Measurements from ENCODE around the gene DTWD1. TPM values are rescaled to one million over a fixed set of nuclear protein-coding genes. Genes with fewer than 3 reads are reported as not detected.

The DTWD1 gene
- total and polyA plus RNA-seq, 2 donors (not counting 1 experiment from before 2014, with no cell fraction given): 7.4 to 27.1 TPM

DNA sequence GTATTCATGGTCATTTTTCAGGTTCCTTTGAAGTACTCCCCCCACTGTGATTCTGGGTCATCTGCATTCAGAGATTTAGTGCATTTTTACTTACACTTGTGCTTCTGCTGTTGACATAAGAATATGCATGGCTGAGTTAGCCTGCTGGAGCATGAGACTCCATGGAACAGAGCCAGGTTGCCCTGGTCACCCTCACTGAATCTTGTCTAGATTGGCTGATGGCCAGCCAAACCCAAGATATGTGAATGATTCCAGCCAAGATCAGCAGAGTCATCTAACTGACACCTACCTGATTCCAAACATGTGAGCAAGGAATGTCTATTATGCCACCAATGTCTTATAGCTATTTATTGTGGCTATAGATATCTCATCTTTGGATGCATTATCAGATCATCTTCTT lies 25.1 kb downstream of the DTWD1 start:
- no peak overlapping the region for H3K4me3 ChIP-seq (ENCODE audit: control extremely low read depth in 1 of 5, extremely low read depth in 1 of 5, insufficient read depth in 1 of 5, low read depth in 2 of 5, low read length in 4 of 5)
- no peaks in the 10 kb centered on the region for H3K9me3 Mint-ChIP-seq (ENCODE audit: insufficient read depth)
- H3K4me1 Mint-ChIP-seq: no peaks in the 10 kb centered on the region
- no peaks in the 10 kb centered on the region for H3K36me3 ChIP-seq (replicated peaks in 1 of 2; ENCODE audit: control extremely low read depth in 1 of 2, control insufficient read depth in 1 of 2, extremely low read depth in 1 of 2, insufficient read depth in 2 of 2, low read length in 1 of 2)
- no peak for ATAC-seq (ENCODE audit: low read depth)
- H3K27ac Mint-ChIP-seq: no peak overlapping the region
- no peak overlapping the region for H2AFZ ChIP-seq (ENCODE audit: insufficient read depth, low read depth, low read length, poor library complexity, severe bottlenecking)
- H3K4me2 ChIP-seq (replicated peaks; ENCODE audit: low read depth, low read length, poor library complexity, severe bottlenecking): no peak overlapping the region
- no peak overlapping the region for H3K4me3 Mint-ChIP-seq
- ChIA-PET POLR2A (no interaction called here), CTCF (no interaction called here)
- no peaks in the 10 kb centered on the region for H3K79me2 ChIP-seq (ENCODE audit: control insufficient read depth, insufficient read depth, low read length)
- H3K4me1 ChIP-seq (ENCODE audit: control insufficient read depth in 2 of 2, insufficient read depth in 2 of 2, low read length in 2 of 2): no peaks in the 10 kb centered on the region
- no peaks in the 10 kb centered on the region for H3K27me3 Mint-ChIP-seq
- no peaks in the 10 kb centered on the region for H3K27me3 ChIP-seq (replicated peaks in 1 of 4; ENCODE audit: control extremely low read depth in 1 of 4, control insufficient read depth in 3 of 4, insufficient read depth in 4 of 4, low read length in 3 of 4)
- H3K9me3 ChIP-seq (ENCODE audit: control extremely low read depth in 1 of 3, control insufficient read depth in 2 of 3, insufficient read depth in 1 of 3, low read length in 2 of 3): no peaks in the 10 kb centered on the region
- no peak for DNase-seq
- H3K9ac ChIP-seq (ENCODE audit: low read length): no peak overlapping the region
- intact Hi-C loops (cut with micrococcal nuclease): no loop called here
- no peaks in the 10 kb centered on the region for H4K20me1 ChIP-seq (ENCODE audit: control insufficient read depth, insufficient read depth, low read length, poor library complexity, severe bottlenecking)
- TF ChIP-seq, protein P1, sequence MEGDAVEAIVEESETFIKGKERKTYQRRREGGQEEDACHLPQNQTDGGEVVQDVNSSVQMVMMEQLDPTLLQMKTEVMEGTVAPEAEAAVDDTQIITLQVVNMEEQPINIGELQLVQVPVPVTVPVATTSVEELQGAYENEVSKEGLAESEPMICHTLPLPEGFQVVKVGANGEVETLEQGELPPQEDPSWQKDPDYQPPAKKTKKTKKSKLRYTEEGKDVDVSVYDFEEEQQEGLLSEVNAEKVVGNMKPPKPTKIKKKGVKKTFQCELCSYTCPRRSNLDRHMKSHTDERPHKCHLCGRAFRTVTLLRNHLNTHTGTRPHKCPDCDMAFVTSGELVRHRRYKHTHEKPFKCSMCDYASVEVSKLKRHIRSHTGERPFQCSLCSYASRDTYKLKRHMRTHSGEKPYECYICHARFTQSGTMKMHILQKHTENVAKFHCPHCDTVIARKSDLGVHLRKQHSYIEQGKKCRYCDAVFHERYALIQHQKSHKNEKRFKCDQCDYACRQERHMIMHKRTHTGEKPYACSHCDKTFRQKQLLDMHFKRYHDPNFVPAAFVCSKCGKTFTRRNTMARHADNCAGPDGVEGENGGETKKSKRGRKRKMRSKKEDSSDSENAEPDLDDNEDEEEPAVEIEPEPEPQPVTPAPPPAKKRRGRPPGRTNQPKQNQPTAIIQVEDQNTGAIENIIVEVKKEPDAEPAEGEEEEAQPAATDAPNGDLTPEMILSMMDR (IDR thresholded peaks at IDR 0.05): no peak
- no peak for TF ChIP-seq EZH2 (IDR thresholded peaks at IDR 0.05; ENCODE audit: borderline replicate concordance, insufficient read depth, low read depth, low read length, poor library complexity, severe bottlenecking)
- no peak overlapping the region for H3K27ac ChIP-seq (ENCODE audit: low read length in 2 of 2)

DNA sequence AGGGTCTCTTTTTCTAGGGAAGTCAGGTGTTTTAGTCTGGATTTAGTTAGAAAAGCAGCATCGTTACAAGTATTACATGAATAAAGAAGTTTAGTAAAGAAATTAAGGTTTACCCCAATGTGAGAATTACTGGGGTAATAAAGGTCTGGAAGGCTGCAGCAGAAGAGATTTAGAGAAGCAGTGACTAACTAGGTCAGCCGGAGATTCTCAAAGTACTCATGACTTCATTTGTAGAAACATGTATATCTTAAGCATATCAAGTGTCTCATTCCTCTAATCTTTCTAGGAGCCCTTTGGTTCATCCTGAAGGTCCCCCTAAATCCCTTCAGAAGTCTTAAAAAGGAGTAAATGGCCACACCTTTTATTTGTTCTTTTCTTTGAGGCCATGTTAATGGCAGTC lies 26.0 kb downstream of the DTWD1 start:
- Histone ChIP-seq H3K27me3 (replicated peaks in 1 of 4; ENCODE audit: control extremely low read depth in 1 of 4, control insufficient read depth in 3 of 4, insufficient read depth in 4 of 4, low read length in 3 of 4) (no peaks in the 10 kb centered on the region), H2AFZ (ENCODE audit: insufficient read depth, low read depth, low read length, poor library complexity, severe bottlenecking) (no peak overlapping the region), H3K4me3 (ENCODE audit: control extremely low read depth in 1 of 5, extremely low read depth in 1 of 5, insufficient read depth in 1 of 5, low read depth in 2 of 5, low read length in 4 of 5) (no peak overlapping the region), H3K27ac (ENCODE audit: low read length in 2 of 2) (no peak overlapping the region), H3K9ac (ENCODE audit: low read length) (no peak overlapping the region), H3K9me3 (ENCODE audit: control extremely low read depth in 1 of 3, control insufficient read depth in 2 of 3, insufficient read depth in 1 of 3, low read length in 2 of 3) (no peaks in the 10 kb centered on the region), H3K79me2 (ENCODE audit: control insufficient read depth, insufficient read depth, low read length) (no peaks in the 10 kb centered on the region), H3K4me2 (replicated peaks; ENCODE audit: low read depth, low read length, poor library complexity, severe bottlenecking) (no peak overlapping the region), H3K4me1 (ENCODE audit: control insufficient read depth in 2 of 2, insufficient read depth in 2 of 2, low read length in 2 of 2) (no peaks in the 10 kb centered on the region), H3K36me3 (replicated peaks in 1 of 2; ENCODE audit: control extremely low read depth in 1 of 2, control insufficient read depth in 1 of 2, extremely low read depth in 1 of 2, insufficient read depth in 2 of 2, low read length in 1 of 2) (no peaks in the 10 kb centered on the region), H4K20me1 (ENCODE audit: control insufficient read depth, insufficient read depth, low read length, poor library complexity, severe bottlenecking) (no peaks in the 10 kb centered on the region)
- Mint-ChIP-seq H3K4me3 (no peak overlapping the region), H3K9me3 (ENCODE audit: insufficient read depth) (no peaks in the 10 kb centered on the region), H3K27ac (no peak overlapping the region), H3K27me3 (no peaks in the 10 kb centered on the region), H3K4me1 (no peaks in the 10 kb centered on the region)
- ChIA-PET CTCF (no interaction called here), POLR2A (no interaction called here)
- 100% methylated on average over 2 of the region's 2 CpGs for WGBS (ENCODE audit: insufficient coverage)
- TF ChIP-seq, protein P1 (IDR thresholded peaks at IDR 0.05): no peak
- TF ChIP-seq EZH2 (IDR thresholded peaks at IDR 0.05; ENCODE audit: borderline replicate concordance, insufficient read depth, low read depth, low read length, poor library complexity, severe bottlenecking): no peak
- ATAC-seq (ENCODE audit: low read depth): no peak
- DNase-seq: no peak
- intact Hi-C loops (cut with micrococcal nuclease): no loop called here

All from B cell (primary cell).